K562 (cell line): ENCODE data around the gene SELENOI. TPM values are rescaled to one million over a fixed set of nuclear protein-coding genes. Genes with fewer than 3 reads are reported as not detected.

ENCODE experiments used
- CHCHD3 ChIP-seq: fragments of 250-450 bp; sonication (Bioruptor Pico); IDR thresholded peaks from 2 replicates; pipeline ENCODE4 v2.1.2; 2022; ENCODE audit warnings: mild to moderate bottlenecking
- HSF4 ChIP-seq: fragments of 250-450 bp; sonication (Bioruptor Pico); IDR thresholded peaks from 2 replicates; pipeline ENCODE4 v2.1.2; 2022; ENCODE audit warnings: mild to moderate bottlenecking, moderate library complexity, borderline replicate concordance
- IRF1 ChIP-seq: sonication (generic); formaldehyde crosslinking; IDR thresholded peaks from 2 replicates; pipeline ENCODE4 v1.8.0; 2022; ENCODE audit warnings: missing genetic modification reagents, mild to moderate bottlenecking, borderline replicate concordance
- OTX1 ChIP-seq: fragments of 450-650 bp; formaldehyde crosslinking; IDR thresholded peaks from 2 replicates; pipeline ENCODE4 v1.4.0; 2022; ENCODE audit warnings: mild to moderate bottlenecking
- SREBF2 ChIP-seq: sonication (generic); formaldehyde crosslinking; IDR thresholded peaks from 2 replicates; pipeline ENCODE4 v1.4.0; 2020; ENCODE audit warnings: mild to moderate bottlenecking, missing genetic modification reagents
- THAP12 ChIP-seq: fragments of 250-450 bp; sonication (Bioruptor Pico); IDR thresholded peaks from 2 replicates; pipeline ENCODE4 v1.9.0; 2021; ENCODE audit warnings: mild to moderate bottlenecking, inconsistent platforms
- ZBTB33 ChIP-seq: sonication (generic); formaldehyde crosslinking; IDR thresholded peaks from 2 replicates; pipeline ENCODE4 v1.8.1; 2023; ENCODE audit warnings: mild to moderate bottlenecking, missing genetic modification reagents
- ZNF280B ChIP-seq: fragments of 250-450 bp; sonication (Bioruptor Pico); IDR thresholded peaks from 2 replicates; pipeline ENCODE4 v1.5.1; 2021; ENCODE audit warnings: mild to moderate bottlenecking
- ZNF318 ChIP-seq, 2 experiments: fragments of 450-650 bp; IDR thresholded peaks; 2 replicates each; pipeline ENCODE4 v1.6.1; 2016; ENCODE audit warnings: mild to moderate bottlenecking in 2 of 2, borderline replicate concordance in 1 of 2, low read depth in 1 of 2, moderate library complexity in 1 of 2
- ZNF76 ChIP-seq: fragments of 250-450 bp; sonication (Bioruptor Pico); IDR thresholded peaks from 2 replicates; pipeline ENCODE4 v1.4.0; 2020; ENCODE audit warnings: mild to moderate bottlenecking, moderate library complexity, borderline replicate concordance
- polyA plus RNA-seq, 8 experiments: library from polyadenylated mRNA; depleted of rRNA in 4 of 8; stranded (reverse) in 5 of 8; unstranded in 3 of 8; fragments of >200 nt; fragmentation: Nextera tagmentation in 2 of 8; fragmentation: Illumina TruSeq in 1 of 8; extraction: Ambion mirVana in 2 of 8; extraction: Trizol in 1 of 8; gene quantifications; 2 replicates each; pipeline versions ENCODE4 v1.2.1 to v1.2.3, GENCODE V29; 2011 to 2014; ENCODE audit warnings: inconsistent platforms in 1 of 8, missing spikeins in 1 of 8
- total RNA-seq, 7 experiments: library from RNA; depleted of rRNA in 6 of 7; stranded (reverse); fragments of >200 nt in 6 of 7; fragmentation: Illumina TruSeq in 2 of 7; extraction: Trizol in 2 of 7; gene quantifications; 2 replicates each; pipeline versions ENCODE4 v1.2.1 to v1.2.3, GENCODE V29; 2011 to 2021; ENCODE audit warnings: low replicate concordance in 1 of 7

Gene SELENOI
- total and polyA plus RNA-seq, 9 of the 15 experiments (the other 6 are each of a cell fraction or from before 2014, with no cell fraction given) = 9.6 to 46.9 (median 24.4) TPM

GRCh38 chr2:26355038-26355995, 9.4 kb downstream of the SELENOI start (continued):
- TF ChIP-seq ZBTB33 (no peak), ZNF76 (CRISPR knock-in tag) (no peak), CHCHD3 (no peak), SREBF2 (CRISPR knock-in tag) (no peak), ZNF318 (IDR thresholded peaks at IDR 0.05; ENCODE audit: borderline replicate concordance in 1 of 2, low read depth in 1 of 2) (peak; percentile 64 to 79; a peak in 2 of 4 replicates), THAP12 (CRISPR knock-in tag) (no peak), IRF1 (no peak), ZNF280B (no peak), HSF4 (no peak), OTX1 (CRISPR knock-in tag) (no peak)
